Keratinocyte (primary cell): ENCODE measurements around the gene SYNDIG1. TPM values are rescaled to one million over a fixed set of nuclear protein-coding genes. Genes with fewer than 3 reads are reported as not detected.

Source experiments
- DNase-seq: peaks from one replicate; pipeline ENCODE4 v3.0.0-alpha.2; 2011; ENCODE audit warnings: low read depth, missing footprints, low spot score
- FAIRE-seq: peaks from 2 replicates; lab custom pipeline; 2011; peaks lifted over from hg19 to GRCh38; lab: Jason Lieb, UNC
- H2AFZ ChIP-seq: 2 replicates; pipeline ENCODE4 v1.6.0; 2012; ENCODE audit warnings: low read length, control low read depth, inconsistent platforms; ENCODE audit not compliant: control insufficient read depth
- H3K27ac ChIP-seq: 2 replicates; pipeline ENCODE4 v1.5.1; 2011; ENCODE audit warnings: low read length; ENCODE audit not compliant: control insufficient read depth, insufficient read depth
- H3K27me3 ChIP-seq: 3 replicates; pipeline ENCODE4 v1.6.0; 2011; ENCODE audit warnings: low read length; ENCODE audit not compliant: control insufficient read depth, insufficient read depth; ENCODE audit errors: extremely low read depth
- H3K36me3 ChIP-seq, 2 experiments: 2 replicates in 1 of 2; 3 replicates in 1 of 2; pipeline ENCODE4 v1.5.1; 2011; ENCODE audit warnings: low read length in 2 of 2, mild to moderate bottlenecking in 1 of 2; ENCODE audit not compliant: control insufficient read depth in 2 of 2, insufficient read depth in 2 of 2; ENCODE audit errors: extremely low read depth in 1 of 2
- H3K4me1 ChIP-seq: 3 replicates; pipeline ENCODE4 v1.5.1; 2011; ENCODE audit warnings: low read length; ENCODE audit not compliant: control insufficient read depth, insufficient read depth; ENCODE audit errors: extremely low read depth
- H3K4me2 ChIP-seq: 3 replicates; pipeline ENCODE4 v1.6.0; 2011; ENCODE audit warnings: low read depth, low read length; ENCODE audit not compliant: control insufficient read depth, insufficient read depth; ENCODE audit errors: extremely low read depth
- H3K4me3 ChIP-seq, 3 experiments: fragments of 200-600 bp in 1 of 3; sonication (generic) in 1 of 3; 2 replicates in 2 of 3; 3 replicates in 1 of 3; pipeline ENCODE4 v1.5.1; 2011 to 2016; ENCODE audit warnings: low read length in 3 of 3, mild to moderate bottlenecking in 3 of 3, control low read depth in 2 of 3, inconsistent platforms in 1 of 3, low read depth in 1 of 3, mixed read lengths in 1 of 3, mixed run types in 1 of 3, moderate library complexity in 1 of 3; ENCODE audit not compliant: control insufficient read depth in 2 of 3, insufficient read depth in 2 of 3; ENCODE audit errors: extremely low read depth in 1 of 3
- H3K79me2 ChIP-seq: 2 replicates; pipeline ENCODE4 v1.6.0; 2012; ENCODE audit warnings: low read length; ENCODE audit not compliant: control insufficient read depth, insufficient read depth
- H3K9ac ChIP-seq: 3 replicates; pipeline ENCODE4 v1.6.0; 2011; ENCODE audit warnings: low read length; ENCODE audit not compliant: control insufficient read depth, insufficient read depth; ENCODE audit errors: extremely low read depth
- H3K9me1 ChIP-seq: 3 replicates; pipeline ENCODE4 v1.6.0; 2011; ENCODE audit warnings: low read length; ENCODE audit not compliant: control insufficient read depth, insufficient read depth; ENCODE audit errors: extremely low read depth
- H3K9me3 ChIP-seq: 2 replicates; pipeline ENCODE4 v1.5.1; 2012; ENCODE audit warnings: low read depth, low read length; ENCODE audit not compliant: control insufficient read depth
- H4K20me1 ChIP-seq: 3 replicates; pipeline ENCODE4 v1.6.0; 2011; ENCODE audit warnings: low read length; ENCODE audit not compliant: control insufficient read depth, insufficient read depth; ENCODE audit errors: extremely low read depth
- EZH2 ChIP-seq: IDR thresholded peaks from one replicate; pipeline ENCODE4 v1.6.1; 2012; ENCODE audit warnings: inconsistent platforms, mild to moderate bottlenecking, low read length, moderate library complexity
- dilution Hi-C: fragments of 300-500 bp; cut with MboI; formaldehyde crosslinking; loops from one replicate; pipeline ENCODE4 v1.7.0; 2020; ENCODE audit warnings: low sequenced_read_pairs; ENCODE audit not compliant: extremely low pct_ligation_motif_present
- polyA plus RNA-seq, 5 experiments: library from polyadenylated mRNA; depleted of rRNA in 3 of 5; stranded (reverse) in 3 of 5; stranded (forward) in 1 of 5; unstranded in 1 of 5; fragments of >200 nt; gene quantifications; 1 replicate in 1 of 5; 2 replicates in 3 of 5; 3 replicates in 1 of 5; pipeline versions ENCODE4 v1.2.1 to v1.2.3, GENCODE V29; 2011 to 2012; ENCODE audit warnings: missing spikeins in 2 of 5, low read depth in 1 of 5, low replicate concordance in 1 of 5
- TF ChIP-seq, protein P1 (sequence below), 3 experiments: IDR thresholded peaks in 1 of 3; conservative IDR thresholded peaks in 1 of 3; optimal IDR thresholded peaks in 1 of 3; 2 replicates in 2 of 3; 3 replicates in 1 of 3; pipeline versions ENCODE3 to v1.5.1; 2011; ENCODE audit warnings: low read length in 3 of 3, mild to moderate bottlenecking in 3 of 3, moderate library complexity in 2 of 3, control low read depth in 1 of 3, inconsistent platforms in 1 of 3; ENCODE audit not compliant: insufficient read depth in 2 of 3; ENCODE audit errors: extremely low read depth in 1 of 3

The SYNDIG1 gene
- polyA plus RNA-seq, 1 donor (not counting 4 experiments of a cell fraction or from before 2014, with no cell fraction given) = 0.38 TPM

DNA sequence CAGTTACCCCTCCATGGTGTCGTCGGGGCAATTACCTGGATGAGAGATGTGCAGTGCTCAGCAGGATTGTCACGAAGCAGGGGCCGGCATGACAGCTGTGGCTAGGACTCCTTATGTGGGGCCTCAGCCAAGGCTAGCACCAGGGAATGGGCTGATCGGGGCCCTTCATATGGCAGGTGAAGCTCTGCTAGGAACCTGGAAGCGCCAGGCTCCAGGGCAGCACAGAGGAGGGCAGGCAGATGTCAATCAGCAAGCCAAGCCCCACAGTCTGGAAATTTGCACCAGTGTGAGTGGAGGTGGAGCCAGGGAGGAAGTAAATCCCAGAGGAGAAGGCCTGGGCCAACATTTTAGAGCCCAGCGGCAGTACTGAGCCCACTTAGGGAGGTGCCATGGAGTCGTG, 21.2 kb downstream of the SYNDIG1 start:
- H4K20me1 ChIP-seq = no peaks in the 10 kb centered on the region
- dilution Hi-C loops = no loop called here
- no peak overlapping the region for H3K4me3 ChIP-seq
- H2AFZ ChIP-seq = no peak overlapping the region
- no peaks in the 10 kb centered on the region for H3K79me2 ChIP-seq
- H3K4me1 ChIP-seq = no peaks in the 10 kb centered on the region
- no peaks in the 10 kb centered on the region for H3K9me1 ChIP-seq
- DNase-seq (no peak), FAIRE-seq (no peak)
- no peaks in the 10 kb centered on the region for H3K36me3 ChIP-seq
- H3K4me2 ChIP-seq = no peak overlapping the region
- peaks cover 5% of the 10 kb centered on the region for H3K9me3 ChIP-seq
- TF ChIP-seq, protein P1, sequence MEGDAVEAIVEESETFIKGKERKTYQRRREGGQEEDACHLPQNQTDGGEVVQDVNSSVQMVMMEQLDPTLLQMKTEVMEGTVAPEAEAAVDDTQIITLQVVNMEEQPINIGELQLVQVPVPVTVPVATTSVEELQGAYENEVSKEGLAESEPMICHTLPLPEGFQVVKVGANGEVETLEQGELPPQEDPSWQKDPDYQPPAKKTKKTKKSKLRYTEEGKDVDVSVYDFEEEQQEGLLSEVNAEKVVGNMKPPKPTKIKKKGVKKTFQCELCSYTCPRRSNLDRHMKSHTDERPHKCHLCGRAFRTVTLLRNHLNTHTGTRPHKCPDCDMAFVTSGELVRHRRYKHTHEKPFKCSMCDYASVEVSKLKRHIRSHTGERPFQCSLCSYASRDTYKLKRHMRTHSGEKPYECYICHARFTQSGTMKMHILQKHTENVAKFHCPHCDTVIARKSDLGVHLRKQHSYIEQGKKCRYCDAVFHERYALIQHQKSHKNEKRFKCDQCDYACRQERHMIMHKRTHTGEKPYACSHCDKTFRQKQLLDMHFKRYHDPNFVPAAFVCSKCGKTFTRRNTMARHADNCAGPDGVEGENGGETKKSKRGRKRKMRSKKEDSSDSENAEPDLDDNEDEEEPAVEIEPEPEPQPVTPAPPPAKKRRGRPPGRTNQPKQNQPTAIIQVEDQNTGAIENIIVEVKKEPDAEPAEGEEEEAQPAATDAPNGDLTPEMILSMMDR (optimal IDR thresholded peaks at IDR 0.05 in 1 of 3, IDR thresholded peaks at IDR 0.05 in 1 of 3, conservative IDR thresholded peaks at IDR 0.05 in 1 of 3; ENCODE audit: extremely low read depth in 1 of 3, insufficient read depth in 2 of 3, low read length in 3 of 3) = no peak
- TF ChIP-seq EZH2 = no peak
- H3K9ac ChIP-seq = no peak overlapping the region
- no peak overlapping the region for H3K27ac ChIP-seq
- no peaks in the 10 kb centered on the region for H3K27me3 ChIP-seq

DNA sequence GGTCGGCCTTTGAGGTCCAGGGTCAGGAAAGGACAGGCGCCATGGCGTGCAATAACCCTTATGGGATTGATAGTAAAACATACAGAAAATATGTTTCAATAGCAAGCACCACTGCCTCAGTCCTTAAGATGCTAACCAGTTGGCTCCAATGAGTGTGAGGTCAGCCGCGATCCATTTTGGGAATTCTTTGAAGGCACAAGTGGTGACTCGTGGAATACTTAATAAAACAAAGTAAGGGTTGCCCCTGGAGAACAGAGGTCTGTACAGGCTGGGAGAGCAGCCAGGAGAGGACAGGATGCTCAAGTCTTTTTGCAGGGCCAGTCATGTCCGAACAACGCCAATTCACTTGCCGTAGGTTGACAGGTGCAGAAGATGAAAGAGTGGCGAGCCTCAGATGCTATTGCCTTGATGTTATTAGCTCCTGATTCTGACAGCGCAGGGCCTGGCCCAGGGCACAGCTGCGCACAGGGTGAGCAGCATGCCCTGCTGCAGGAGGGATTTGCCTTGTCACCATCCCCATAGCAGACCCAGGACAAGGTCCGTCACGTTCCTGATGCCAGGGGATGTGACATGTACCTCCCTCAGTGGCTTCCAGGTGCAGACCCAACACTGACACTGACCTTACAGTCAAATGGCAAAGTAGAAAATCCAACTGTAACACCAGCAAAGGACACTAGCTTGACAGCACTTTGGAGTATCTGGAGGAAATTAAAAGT, 21.8 kb downstream of the SYNDIG1 start:
- Histone ChIP-seq H3K9me1 (no peaks in the 10 kb centered on the region), H3K9me3 (peaks cover 5% of the 10 kb centered on the region), H3K79me2 (no peaks in the 10 kb centered on the region), H3K27me3 (no peaks in the 10 kb centered on the region), H3K4me1 (no peaks in the 10 kb centered on the region), H3K9ac (no peak overlapping the region), H2AFZ (no peak overlapping the region), H3K4me2 (no peak overlapping the region), H3K4me3 (no peak overlapping the region), H3K36me3 (no peaks in the 10 kb centered on the region), H4K20me1 (no peaks in the 10 kb centered on the region), H3K27ac (no peak overlapping the region)
- dilution Hi-C loops = no loop called here
- FAIRE-seq = no peak
- DNase-seq = no peak
- TF ChIP-seq, protein P1 (optimal IDR thresholded peaks at IDR 0.05 in 1 of 3, IDR thresholded peaks at IDR 0.05 in 1 of 3, conservative IDR thresholded peaks at IDR 0.05 in 1 of 3; ENCODE audit: extremely low read depth in 1 of 3, insufficient read depth in 2 of 3, low read length in 3 of 3) = no peak
- no peak for TF ChIP-seq EZH2
